A673 (cell line): ENCODE results near the gene CFAP97. TPM values are rescaled to one million over a fixed set of nuclear protein-coding genes. Genes with fewer than 3 reads are reported as not detected.

Source experiments
- BruUV-seq: library from RNA; stranded (reverse); fragments of 400-500 nt; replicated peaks from 2 replicates; lab custom pipeline; 2021; lab: Mats Ljungman, UMichigan
- CTCF ChIA-PET: fragments of 300-600 bp; sonication (Branson Sonifier 250); formaldehyde crosslinking; loops from one replicate; lab custom pipeline; 2022; ENCODE audit warnings: antibody characterized with exemption; lab: Charles Lee
- POLR2A ChIA-PET: fragments of 300-600 bp; sonication (Branson Sonifier 250); formaldehyde crosslinking; loops from one replicate; lab custom pipeline; 2022; ENCODE audit warnings: antibody characterized with exemption; ENCODE audit not compliant: low non-redundant PET; lab: Charles Lee
- DNase-seq: peaks from one replicate; pipeline ENCODE4 v3.0.0-alpha.2; 2015; ENCODE audit warnings: low spot score
- H3K27ac ChIP-seq: fragments of 200-600 bp; sonication (generic); 2 replicates; pipeline ENCODE4 v1.5.1; 2016; ENCODE audit warnings: mixed run types, low read depth, mild to moderate bottlenecking, mixed read lengths, antibody characterized with exemption, low read length; ENCODE audit not compliant: poor library complexity, severe bottlenecking
- H3K27me3 ChIP-seq: fragments of 200-600 bp; sonication (generic); replicated peaks from 2 replicates; pipeline ENCODE4 v1.6.1; 2017; ENCODE audit warnings: mixed run types, low read depth, mild to moderate bottlenecking, mixed read lengths, antibody characterized with exemption, low read length; ENCODE audit not compliant: insufficient read depth, poor library complexity
- H3K36me3 ChIP-seq: fragments of 200-600 bp; sonication (generic); 2 replicates; pipeline ENCODE4 v1.6.1; 2016; ENCODE audit warnings: mixed run types, mild to moderate bottlenecking, mixed read lengths, antibody characterized with exemption, low read length; ENCODE audit not compliant: insufficient read depth, poor library complexity, severe bottlenecking
- H3K4me1 ChIP-seq: fragments of 200-600 bp; sonication (generic); 2 replicates; pipeline ENCODE4 v1.6.1; 2017; ENCODE audit warnings: mixed run types, mild to moderate bottlenecking, mixed read lengths, antibody characterized with exemption, low read length; ENCODE audit not compliant: insufficient read depth, poor library complexity, severe bottlenecking
- H3K4me3 ChIP-seq: fragments of 200-600 bp; sonication (generic); 2 replicates; pipeline ENCODE4 v1.5.1; 2016; ENCODE audit warnings: low read depth, mixed run types, mild to moderate bottlenecking, mixed read lengths, low read length; ENCODE audit not compliant: poor library complexity, severe bottlenecking
- H3K9me3 ChIP-seq: fragments of 200-600 bp; sonication (generic); 2 replicates; pipeline ENCODE4 v1.6.1; 2016; ENCODE audit warnings: mixed run types, low read depth, mild to moderate bottlenecking, mixed read lengths, antibody characterized with exemption, low read length; ENCODE audit not compliant: poor library complexity, severe bottlenecking
- CTCF ChIP-seq: fragments of 300-800, 200-600 bp; sonication (generic); conservative IDR thresholded peaks from 2 replicates; pipeline ENCODE4 v1.5.1; 2017; ENCODE audit warnings: low read depth, mild to moderate bottlenecking, antibody characterized with exemption, low read length, moderate library complexity, mixed read lengths
- EZH2 ChIP-seq: fragments of 200-600 bp; sonication (generic); IDR thresholded peaks from 2 replicates; pipeline ENCODE4 v1.6.1; 2017; ENCODE audit warnings: borderline replicate concordance, low read depth, mild to moderate bottlenecking, mixed read lengths, antibody characterized with exemption, low read length; ENCODE audit not compliant: poor library complexity, severe bottlenecking
- intact Hi-C: fragments of 100-400 bp; cut with micrococcal nuclease; formaldehyde crosslinking; loops from one replicate; pipeline ENCODE4 v1.10.0; 2022; ENCODE audit not compliant: unreplicated experiment
- total RNA-seq: library from RNA; stranded (reverse); gene quantifications from 2 replicates; pipeline ENCODE4 v1.2.3, GENCODE V29; 2021

Gene CFAP97
- total RNA-seq, 1 experiment from 2014 or later = 28.9 TPM

GRCh38 chr4:185238750-185239149 lies 35.0 kb upstream of the CFAP97 start:
- intact Hi-C loops = no loop called here
- no peak for DNase-seq
- Histone ChIP-seq H3K4me3 (no peak overlapping the region), H3K36me3 (no peaks in the 10 kb centered on the region), H3K9me3 (no peaks in the 10 kb centered on the region), H3K27ac (no peak overlapping the region), H3K4me1 (peaks cover 8% of the 10 kb centered on the region), H3K27me3 (no peaks in the 10 kb centered on the region)
- BruUV-seq = no TSS peak
- POLR2A ChIA-PET = no interaction called here
- TF ChIP-seq EZH2 (no peak), CTCF (no peak)
- CTCF ChIA-PET = no interaction called here

GRCh38 chr4:185238215-185238681 lies 34.4 kb upstream of the CFAP97 start:
- no TSS peak for BruUV-seq
- ChIA-PET CTCF (no interaction called here), POLR2A (no interaction called here)
- no peaks in the 10 kb centered on the region for H3K27me3 ChIP-seq
- intact Hi-C loops = no loop called here
- H3K27ac ChIP-seq = no peak overlapping the region
- H3K36me3 ChIP-seq = no peaks in the 10 kb centered on the region
- TF ChIP-seq CTCF (no peak), EZH2 (no peak)
- peaks cover 8% of the 10 kb centered on the region for H3K4me1 ChIP-seq
- no peak overlapping the region for H3K4me3 ChIP-seq
- no peak for DNase-seq
- H3K9me3 ChIP-seq = no peaks in the 10 kb centered on the region

GRCh38 chr4:185237175-185237574 lies 33.4 kb upstream of the CFAP97 start:
- BruUV-seq = no TSS peak
- ChIA-PET CTCF (no interaction called here), POLR2A (no interaction called here)
- Histone ChIP-seq H3K36me3 (no peaks in the 10 kb centered on the region), H3K27ac (no peak overlapping the region), H3K4me1 (peaks cover 8% of the 10 kb centered on the region), H3K27me3 (no peaks in the 10 kb centered on the region), H3K4me3 (no peak overlapping the region), H3K9me3 (no peaks in the 10 kb centered on the region)
- TF ChIP-seq EZH2 = no peak
- no peak for TF ChIP-seq CTCF
- intact Hi-C loops = no loop called here
- no peak for DNase-seq
